ENCODE data around the gene NKX2-1.

GRCh38 chr14:36493761-36494160 is 26.3 kb downstream of the NKX2-1 start:
- TF ChIP-seq EZH2 (IDR thresholded peaks at IDR 0.05; ENCODE audit: insufficient read depth, poor library complexity, severe bottlenecking) (no peak), EZH2phosphoT487 (IDR thresholded peaks at IDR 0.05; ENCODE audit: insufficient read depth, low read depth) (no peak)
